ENCODE results near the gene AGBL1. TPM values are rescaled to one million over a fixed set of nuclear protein-coding genes. Genes with fewer than 3 reads are reported as not detected.
"Not testable (repeated sequence)": the region's sequence is repeated elsewhere in the genome, so short reads cannot be mapped to it uniquely, and the experiment has no call there.

AGBL1 gene
- total and polyA plus RNA-seq, 2 donors = 1.5 TPM; not detected in 1

GRCh38 chr15:86465470-86466039 is 385.9 kb downstream of the AGBL1 start:
- H3K4me3 ChIP-seq (ENCODE audit: low read depth, low read length); DNase-seq (ENCODE audit: extremely low spot score); H3K27ac ChIP-seq (ENCODE audit: low read depth); H3K4me1 ChIP-seq (ENCODE audit: insufficient read depth); H3K36me3 ChIP-seq (ENCODE audit: insufficient read depth): not testable (repeated sequence)
- WGBS = 83% methylated on average over 8 of the region's 8 CpGs

- 72% methylated on average over 2 of the region's 2 CpGs for WGBS
- no peak for DNase-seq (ENCODE audit: extremely low spot score)
- no peak overlapping the region for H3K4me3 ChIP-seq (ENCODE audit: low read depth, low read length)
Measured at GRCh38 chr15:86481720-86482119, 402.0 kb downstream of the AGBL1 start.

GRCh38 chr15:86483936-86484335 is 404.3 kb downstream of the AGBL1 start:
- Histone ChIP-seq H3K4me3 (ENCODE audit: low read depth, low read length) (no peak overlapping the region), H3K36me3 (ENCODE audit: insufficient read depth) (no peaks in the 10 kb centered on the region), H3K4me1 (ENCODE audit: insufficient read depth) (no peaks in the 10 kb centered on the region), H3K27ac (ENCODE audit: low read depth) (no peak overlapping the region)
- WGBS = 12% methylated on average over 1 of the region's 1 CpG
- no peak for DNase-seq (ENCODE audit: extremely low spot score)

More at GRCh38 chr15:86481720-86482119, 402.0 kb downstream of the AGBL1 start:
- Histone ChIP-seq H3K36me3 (ENCODE audit: insufficient read depth) (no peaks in the 10 kb centered on the region), H3K27ac (ENCODE audit: low read depth) (no peak overlapping the region), H3K4me1 (ENCODE audit: insufficient read depth) (no peaks in the 10 kb centered on the region)

GRCh38 chr15:86488046-86488445 is 408.4 kb downstream of the AGBL1 start:
- Histone ChIP-seq H3K27ac (ENCODE audit: low read depth) (no peak overlapping the region), H3K36me3 (ENCODE audit: insufficient read depth) (no peaks in the 10 kb centered on the region), H3K4me3 (ENCODE audit: low read depth, low read length) (no peak overlapping the region), H3K4me1 (ENCODE audit: insufficient read depth) (no peaks in the 10 kb centered on the region)
- DNase-seq (ENCODE audit: extremely low spot score) = no peak
- WGBS = 29% methylated on average over 3 of the region's 3 CpGs

- Histone ChIP-seq H3K4me3 (ENCODE audit: low read depth, low read length) (no peak overlapping the region), H3K36me3 (ENCODE audit: insufficient read depth) (no peaks in the 10 kb centered on the region), H3K27ac (ENCODE audit: low read depth) (no peak overlapping the region), H3K4me1 (ENCODE audit: insufficient read depth) (no peaks in the 10 kb centered on the region)
- DNase-seq (ENCODE audit: extremely low spot score) = no peak
- WGBS = 67% methylated on average over 5 of the region's 5 CpGs
Measured at GRCh38 chr15:86489981-86490380, 410.3 kb downstream of the AGBL1 start.

- H3K4me1 ChIP-seq (ENCODE audit: insufficient read depth) = no peaks in the 10 kb centered on the region
- no peak overlapping the region for H3K4me3 ChIP-seq (ENCODE audit: low read depth, low read length)
- H3K36me3 ChIP-seq (ENCODE audit: insufficient read depth) = no peaks in the 10 kb centered on the region
- no peak for DNase-seq (ENCODE audit: extremely low spot score)
- no peak overlapping the region for H3K27ac ChIP-seq (ENCODE audit: low read depth)
- WGBS = 93% methylated on average over 2 of the region's 2 CpGs
Measured at GRCh38 chr15:86491118-86491517, 411.4 kb downstream of the AGBL1 start.

GRCh38 chr15:86493884-86494283 is 414.2 kb downstream of the AGBL1 start:
- no peak overlapping the region for H3K4me3 ChIP-seq (ENCODE audit: low read depth, low read length)
- WGBS = 39% methylated on average over 3 of the region's 3 CpGs

GRCh38 chr15:86494475-86494874 is 414.8 kb downstream of the AGBL1 start:
- no peaks in the 10 kb centered on the region for H3K4me1 ChIP-seq (ENCODE audit: insufficient read depth)
- no peak for DNase-seq (ENCODE audit: extremely low spot score)
- no peaks in the 10 kb centered on the region for H3K36me3 ChIP-seq (ENCODE audit: insufficient read depth)
- H3K4me3 ChIP-seq (ENCODE audit: low read depth, low read length) = no peak overlapping the region
- 77% methylated on average over 1 of the region's 1 CpG for WGBS
- H3K27ac ChIP-seq (ENCODE audit: low read depth) = peak overlapping the region; percentile 10

More at GRCh38 chr15:86493884-86494283, 414.2 kb downstream of the AGBL1 start:
- DNase-seq (ENCODE audit: extremely low spot score) = no peak
- Histone ChIP-seq H3K27ac (ENCODE audit: low read depth) (no peak overlapping the region), H3K36me3 (ENCODE audit: insufficient read depth) (no peaks in the 10 kb centered on the region), H3K4me1 (ENCODE audit: insufficient read depth) (no peaks in the 10 kb centered on the region)

- H3K4me3 ChIP-seq (ENCODE audit: low read depth, low read length) = no peak overlapping the region
- no peak overlapping the region for H3K27ac ChIP-seq (ENCODE audit: low read depth)
- no peaks in the 10 kb centered on the region for H3K36me3 ChIP-seq (ENCODE audit: insufficient read depth)
- H3K4me1 ChIP-seq (ENCODE audit: insufficient read depth) = no peaks in the 10 kb centered on the region
- 17% methylated on average over 1 of the region's 1 CpG for WGBS
- no peak for DNase-seq (ENCODE audit: extremely low spot score)
Measured at GRCh38 chr15:86502301-86502700, 422.6 kb downstream of the AGBL1 start.

- Histone ChIP-seq H3K36me3 (ENCODE audit: insufficient read depth) (no peaks in the 10 kb centered on the region), H3K4me1 (ENCODE audit: insufficient read depth) (no peaks in the 10 kb centered on the region), H3K27ac (ENCODE audit: low read depth) (no peak overlapping the region), H3K4me3 (ENCODE audit: low read depth, low read length) (no peak overlapping the region)
- WGBS = 47% methylated on average over 2 of the region's 2 CpGs
- DNase-seq (ENCODE audit: extremely low spot score) = no peak
Measured at GRCh38 chr15:86505951-86506350, 426.3 kb downstream of the AGBL1 start.

- Histone ChIP-seq H3K4me3 (ENCODE audit: low read depth, low read length) (no peak overlapping the region), H3K4me1 (ENCODE audit: insufficient read depth) (no peaks in the 10 kb centered on the region), H3K36me3 (ENCODE audit: insufficient read depth) (no peaks in the 10 kb centered on the region), H3K27ac (ENCODE audit: low read depth) (no peak overlapping the region)
- DNase-seq (ENCODE audit: extremely low spot score) = no peak
- 56% methylated on average over 2 of the region's 2 CpGs for WGBS
Measured at GRCh38 chr15:86506401-86506800, 426.7 kb downstream of the AGBL1 start.

GRCh38 chr15:86515625-86516024 is 436.0 kb downstream of the AGBL1 start:
- Histone ChIP-seq H3K27ac (ENCODE audit: low read depth) (no peak overlapping the region), H3K4me1 (ENCODE audit: insufficient read depth) (no peaks in the 10 kb centered on the region), H3K36me3 (ENCODE audit: insufficient read depth) (peaks cover 2% of the 10 kb centered on the region), H3K4me3 (ENCODE audit: low read depth, low read length) (no peak overlapping the region)
- WGBS = 83% methylated on average over 4 of the region's 4 CpGs
- DNase-seq (ENCODE audit: extremely low spot score) = no peak

GRCh38 chr15:86522721-86523120 is 443.1 kb downstream of the AGBL1 start:
- Histone ChIP-seq H3K4me3 (ENCODE audit: low read depth, low read length) (no peak overlapping the region), H3K36me3 (ENCODE audit: insufficient read depth) (peaks cover 2% of the 10 kb centered on the region), H3K27ac (ENCODE audit: low read depth) (no peak overlapping the region), H3K4me1 (ENCODE audit: insufficient read depth) (no peaks in the 10 kb centered on the region)
- no peak for DNase-seq (ENCODE audit: extremely low spot score)
- 88% methylated on average over 3 of the region's 3 CpGs for WGBS

- no peak overlapping the region for H3K4me3 ChIP-seq (ENCODE audit: low read depth, low read length)
- DNase-seq (ENCODE audit: extremely low spot score) = no peak
- no peaks in the 10 kb centered on the region for H3K36me3 ChIP-seq (ENCODE audit: insufficient read depth)
- no peaks in the 10 kb centered on the region for H3K4me1 ChIP-seq (ENCODE audit: insufficient read depth)
- 76% methylated on average over 4 of the region's 4 CpGs for WGBS
- H3K27ac ChIP-seq (ENCODE audit: low read depth) = no peak overlapping the region
Measured at GRCh38 chr15:86526938-86527690, 447.4 kb downstream of the AGBL1 start.

All from urinary bladder (tissue), 4 donors.